ENCODE data around the gene SLC25A13.

GRCh38 chr7:96277921-96278320 is 44.0 kb downstream of the SLC25A13 start:
- TF ChIP-seq CTCF (IDR thresholded peaks at IDR 0.05): no peak
- TF ChIP-seq POLR2A (IDR thresholded peaks at IDR 0.05): no peak

All from uterus (tissue), 2 donors.